ENCODE measurements around the gene RNASEL. TPM values are rescaled to one million over a fixed set of nuclear protein-coding genes. Genes with fewer than 3 reads are reported as not detected.

Gene RNASEL
- total and polyA plus RNA-seq, 2 donors (not counting 3 experiments of a cell fraction or from before 2014, with no cell fraction given) = 0.59 to 1.9 TPM

GRCh38 chr1:182630586-182630985, 41.5 kb upstream of the RNASEL start:
- H4K20me1 ChIP-seq (replicated peaks; ENCODE audit: control insufficient read depth, extremely low read depth, insufficient read depth, low read length) = no peaks in the 10 kb centered on the region
- TF ChIP-seq POLR2AphosphoS5 (IDR thresholded peaks at IDR 0.05; ENCODE audit: insufficient read depth, low read depth, low read length) (no peak), JUN (IDR thresholded peaks at IDR 0.05; ENCODE audit: borderline replicate concordance, insufficient read depth, insufficient read length, low read depth) (no peak), FOS (IDR thresholded peaks at IDR 0.05; ENCODE audit: borderline replicate concordance, insufficient read depth, low read length) (no peak), EZH2 (IDR thresholded peaks at IDR 0.05; ENCODE audit: borderline replicate concordance, low read depth, low read length, severe bottlenecking) (no peak), GATA2 (IDR thresholded peaks at IDR 0.05; ENCODE audit: insufficient read depth, insufficient read length, low read depth, low read length) (no peak), POLR2A (IDR thresholded peaks at IDR 0.05; ENCODE audit: low read depth, low read length) (no peak), MYC (IDR thresholded peaks at IDR 0.05; ENCODE audit: low read depth, low read length) (no peak)
- TF ChIP-seq, protein P1, sequence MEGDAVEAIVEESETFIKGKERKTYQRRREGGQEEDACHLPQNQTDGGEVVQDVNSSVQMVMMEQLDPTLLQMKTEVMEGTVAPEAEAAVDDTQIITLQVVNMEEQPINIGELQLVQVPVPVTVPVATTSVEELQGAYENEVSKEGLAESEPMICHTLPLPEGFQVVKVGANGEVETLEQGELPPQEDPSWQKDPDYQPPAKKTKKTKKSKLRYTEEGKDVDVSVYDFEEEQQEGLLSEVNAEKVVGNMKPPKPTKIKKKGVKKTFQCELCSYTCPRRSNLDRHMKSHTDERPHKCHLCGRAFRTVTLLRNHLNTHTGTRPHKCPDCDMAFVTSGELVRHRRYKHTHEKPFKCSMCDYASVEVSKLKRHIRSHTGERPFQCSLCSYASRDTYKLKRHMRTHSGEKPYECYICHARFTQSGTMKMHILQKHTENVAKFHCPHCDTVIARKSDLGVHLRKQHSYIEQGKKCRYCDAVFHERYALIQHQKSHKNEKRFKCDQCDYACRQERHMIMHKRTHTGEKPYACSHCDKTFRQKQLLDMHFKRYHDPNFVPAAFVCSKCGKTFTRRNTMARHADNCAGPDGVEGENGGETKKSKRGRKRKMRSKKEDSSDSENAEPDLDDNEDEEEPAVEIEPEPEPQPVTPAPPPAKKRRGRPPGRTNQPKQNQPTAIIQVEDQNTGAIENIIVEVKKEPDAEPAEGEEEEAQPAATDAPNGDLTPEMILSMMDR (IDR thresholded peaks at IDR 0.05; ENCODE audit: extremely low read depth in 1 of 2, insufficient read depth in 1 of 2, low read depth in 1 of 2, low read length in 2 of 2) = no peak
- TF ChIP-seq, protein P2, sequence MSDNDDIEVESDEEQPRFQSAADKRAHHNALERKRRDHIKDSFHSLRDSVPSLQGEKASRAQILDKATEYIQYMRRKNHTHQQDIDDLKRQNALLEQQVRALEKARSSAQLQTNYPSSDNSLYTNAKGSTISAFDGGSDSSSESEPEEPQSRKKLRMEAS (IDR thresholded peaks at IDR 0.05; ENCODE audit: insufficient read depth, insufficient read length) = no peak
- no peak overlapping the region for H3K4me3 ChIP-seq (replicated peaks in 1 of 3; ENCODE audit: insufficient read depth in 1 of 3, low read depth in 1 of 3, low read length in 3 of 3)
- intact Hi-C loops (cut with micrococcal nuclease) (no loop called here), dilution Hi-C loops (cut with MboI; ENCODE audit: extremely low pct_ligation_motif_present, low sequenced_read_pairs) (no loop called here)
- no peak overlapping the region for H3K9ac ChIP-seq (replicated peaks; ENCODE audit: extremely low read depth, insufficient read depth, low read length)
- BruUV-seq (replicated peaks) = no TSS peak
- H3K27me3 ChIP-seq (ENCODE audit: control insufficient read depth in 2 of 2, insufficient read depth in 2 of 2, low read length in 2 of 2) = peaks cover 0 to 3% of the 10 kb centered on the region in 2 experiments
- H3K4me1 ChIP-seq (ENCODE audit: control insufficient read depth, extremely low read depth, insufficient read depth, low read length) = no peaks in the 10 kb centered on the region
- no peak overlapping the region for H3K4me2 ChIP-seq (ENCODE audit: insufficient read depth, low read length)
- no peaks in the 10 kb centered on the region for H3K79me2 ChIP-seq (ENCODE audit: control insufficient read depth, insufficient read depth, low read length)
- no peaks in the 10 kb centered on the region for H3K9me1 ChIP-seq (replicated peaks; ENCODE audit: control insufficient read depth, extremely low read depth, insufficient read depth, low read length)
- FAIRE-seq = no peak
- H3K27ac ChIP-seq (ENCODE audit: insufficient read depth, low read depth, low read length) = no peak overlapping the region
- no peak for DNase-seq (ENCODE audit: low read depth, low spot score)
- no peaks in the 10 kb centered on the region for H3K36me3 ChIP-seq (ENCODE audit: control insufficient read depth in 2 of 2, extremely low read depth in 1 of 2, insufficient read depth in 2 of 2, low read length in 2 of 2)
- H2AFZ ChIP-seq (ENCODE audit: low read depth, low read length) = no peak overlapping the region
- no peaks in the 10 kb centered on the region for H3K9me3 ChIP-seq (replicated peaks; ENCODE audit: control insufficient read depth, insufficient read depth, low read length)
- POLR2A ChIA-PET = no interaction called here
- CTCF ChIA-PET = no interaction called here
